Lower leg skin (tissue), 3 donors: ENCODE data around the gene STUM.

ENCODE experiments used
- POLR2A ChIP-seq, 2 donors: fragments of 450-650 bp; IDR thresholded peaks; one replicate each; pipeline ENCODE4 v1.6.1; 2016 to 2017; ENCODE audit warnings: antibody characterized with exemption in 2 of 2, mild to moderate bottlenecking in 1 of 2, moderate library complexity in 1 of 2
- TF ChIP-seq, protein P1 (sequence below), 3 donors: fragments of 450-650 bp; IDR thresholded peaks; one replicate each; pipeline ENCODE4 v1.5.1; 2016; ENCODE audit warnings: antibody characterized with exemption in 3 of 3, mild to moderate bottlenecking in 3 of 3, moderate library complexity in 2 of 3

DNA sequence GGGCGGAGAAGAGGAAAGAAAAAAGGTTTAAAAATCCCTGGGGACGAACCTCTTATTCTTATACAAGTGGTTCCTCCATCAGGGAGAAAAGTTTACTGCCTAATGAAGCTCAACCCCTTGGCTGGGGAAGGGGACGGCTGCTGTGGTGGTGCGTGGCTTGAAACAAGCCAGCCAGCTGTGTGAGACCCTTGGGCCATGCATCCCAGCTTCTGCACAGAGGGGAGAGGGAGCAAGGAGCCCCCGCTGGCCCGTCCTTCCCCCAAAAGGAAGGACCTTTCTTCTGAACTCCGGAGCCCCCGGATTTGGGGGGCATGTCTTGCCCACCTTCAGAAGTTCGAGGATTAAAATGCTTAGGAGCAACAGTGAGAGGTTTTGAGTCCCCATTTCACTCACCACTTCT lies 67.3 kb downstream of the STUM start:
- TF ChIP-seq, protein P1, sequence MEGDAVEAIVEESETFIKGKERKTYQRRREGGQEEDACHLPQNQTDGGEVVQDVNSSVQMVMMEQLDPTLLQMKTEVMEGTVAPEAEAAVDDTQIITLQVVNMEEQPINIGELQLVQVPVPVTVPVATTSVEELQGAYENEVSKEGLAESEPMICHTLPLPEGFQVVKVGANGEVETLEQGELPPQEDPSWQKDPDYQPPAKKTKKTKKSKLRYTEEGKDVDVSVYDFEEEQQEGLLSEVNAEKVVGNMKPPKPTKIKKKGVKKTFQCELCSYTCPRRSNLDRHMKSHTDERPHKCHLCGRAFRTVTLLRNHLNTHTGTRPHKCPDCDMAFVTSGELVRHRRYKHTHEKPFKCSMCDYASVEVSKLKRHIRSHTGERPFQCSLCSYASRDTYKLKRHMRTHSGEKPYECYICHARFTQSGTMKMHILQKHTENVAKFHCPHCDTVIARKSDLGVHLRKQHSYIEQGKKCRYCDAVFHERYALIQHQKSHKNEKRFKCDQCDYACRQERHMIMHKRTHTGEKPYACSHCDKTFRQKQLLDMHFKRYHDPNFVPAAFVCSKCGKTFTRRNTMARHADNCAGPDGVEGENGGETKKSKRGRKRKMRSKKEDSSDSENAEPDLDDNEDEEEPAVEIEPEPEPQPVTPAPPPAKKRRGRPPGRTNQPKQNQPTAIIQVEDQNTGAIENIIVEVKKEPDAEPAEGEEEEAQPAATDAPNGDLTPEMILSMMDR (IDR thresholded peaks at IDR 0.05) = no peak
- TF ChIP-seq POLR2A (IDR thresholded peaks at IDR 0.05) = no peak
